Dermis blood vessel endothelial cell (primary cell): ENCODE measurements around the gene OBP2A. TPM values are rescaled to one million over a fixed set of nuclear protein-coding genes. Genes with fewer than 3 reads are reported as not detected.
"Not testable (repeated sequence)": the region's sequence is repeated elsewhere in the genome, so short reads cannot be mapped to it uniquely, and the experiment has no call there.

Experiments
- DNase-seq: peaks from one replicate; pipeline ENCODE4 v3.0.0; 2010
- total RNA-seq: library from RNA; depleted of rRNA; stranded (reverse); fragments of >200 nt; gene quantifications from 2 replicates; pipeline ENCODE4 v1.2.3, GENCODE V29; 2014

OBP2A gene
- total RNA-seq, 1 donor from 2014 or later: not detected

GRCh38 chr9:135512241-135512603, 33.7 kb upstream of the OBP2A start:
- no peak for DNase-seq

GRCh38 chr9:135512904-135513303, 33.0 kb upstream of the OBP2A start:
- no peak for DNase-seq

GRCh38 chr9:135513351-135513846, 32.5 kb upstream of the OBP2A start:
- DNase-seq: no peak

- DNase-seq: not testable (repeated sequence)
Observed at GRCh38 chr9:135513906-135514305, 32.0 kb upstream of the OBP2A start.

GRCh38 chr9:135514342-135515082, 31.4 kb upstream of the OBP2A start:
- DNase-seq: no peak

- DNase-seq: no peak
Observed at GRCh38 chr9:135515083-135515951, 30.6 kb upstream of the OBP2A start.

- peak; percentile 87 for DNase-seq
Observed at GRCh38 chr9:135516132-135516860, 29.6 kb upstream of the OBP2A start.

- no peak for DNase-seq
Observed at GRCh38 chr9:135517407-135517822, 28.5 kb upstream of the OBP2A start.

- no peak for DNase-seq
Observed at GRCh38 chr9:135519179-135519971, 26.6 kb upstream of the OBP2A start.

- DNase-seq: no peak
Observed at GRCh38 chr9:135520916-135521607, 24.9 kb upstream of the OBP2A start, which contains the start of gene LCN1. Gene LCN1 (plus strand): TSS chr9:135521440. CDS start chr9:135521498, 58 bp downstream.

- no peak for DNase-seq
Observed at GRCh38 chr9:135521608-135522095, 24.3 kb upstream of the OBP2A start.

GRCh38 chr9:135522137-135522877, 23.6 kb upstream of the OBP2A start:
- no peak for DNase-seq

GRCh38 chr9:135522931-135523330, 23.0 kb upstream of the OBP2A start:
- no peak for DNase-seq

- DNase-seq: no peak
Observed at GRCh38 chr9:135523521-135524129, 22.3 kb upstream of the OBP2A start.

- DNase-seq: no peak
Observed at GRCh38 chr9:135524130-135524861, 21.6 kb upstream of the OBP2A start.

GRCh38 chr9:135525241-135526088, 20.5 kb upstream of the OBP2A start:
- no peak for DNase-seq

- no peak for DNase-seq
Observed at GRCh38 chr9:135526089-135526729, 19.7 kb upstream of the OBP2A start.
